ENCODE results near the gene BHLHE40. TPM values are rescaled to one million over a fixed set of nuclear protein-coding genes. Genes with fewer than 3 reads are reported as not detected.

Gene BHLHE40
- total RNA-seq, 1 donor from 2014 or later: 52.2 TPM

DNA sequence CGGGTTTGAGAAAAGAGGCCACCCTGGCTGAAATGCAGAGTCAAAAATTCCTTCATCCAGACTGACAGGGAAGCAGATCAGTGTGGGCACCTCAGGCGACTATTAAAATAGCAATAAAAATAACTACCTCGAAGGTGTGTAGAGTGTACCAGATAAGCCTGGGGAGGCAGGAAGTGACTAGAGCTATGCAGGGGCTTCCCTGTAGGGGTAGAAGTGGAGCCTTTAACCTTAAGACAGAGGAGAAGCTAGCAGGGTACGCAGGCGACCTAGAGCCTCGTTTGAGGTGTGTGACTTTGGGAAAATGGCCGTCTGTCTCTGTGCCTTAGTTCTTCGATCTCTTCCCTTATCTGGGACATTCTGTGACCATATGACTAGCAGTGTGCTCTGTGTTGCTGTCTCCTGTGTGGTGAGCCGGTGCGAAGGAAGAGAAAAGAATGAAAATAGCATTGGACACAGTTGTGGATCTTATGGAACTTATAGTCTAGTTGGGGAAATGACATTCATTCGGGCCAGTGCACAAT, 17.6 kb downstream of the BHLHE40 start:
- TF ChIP-seq, protein P1, sequence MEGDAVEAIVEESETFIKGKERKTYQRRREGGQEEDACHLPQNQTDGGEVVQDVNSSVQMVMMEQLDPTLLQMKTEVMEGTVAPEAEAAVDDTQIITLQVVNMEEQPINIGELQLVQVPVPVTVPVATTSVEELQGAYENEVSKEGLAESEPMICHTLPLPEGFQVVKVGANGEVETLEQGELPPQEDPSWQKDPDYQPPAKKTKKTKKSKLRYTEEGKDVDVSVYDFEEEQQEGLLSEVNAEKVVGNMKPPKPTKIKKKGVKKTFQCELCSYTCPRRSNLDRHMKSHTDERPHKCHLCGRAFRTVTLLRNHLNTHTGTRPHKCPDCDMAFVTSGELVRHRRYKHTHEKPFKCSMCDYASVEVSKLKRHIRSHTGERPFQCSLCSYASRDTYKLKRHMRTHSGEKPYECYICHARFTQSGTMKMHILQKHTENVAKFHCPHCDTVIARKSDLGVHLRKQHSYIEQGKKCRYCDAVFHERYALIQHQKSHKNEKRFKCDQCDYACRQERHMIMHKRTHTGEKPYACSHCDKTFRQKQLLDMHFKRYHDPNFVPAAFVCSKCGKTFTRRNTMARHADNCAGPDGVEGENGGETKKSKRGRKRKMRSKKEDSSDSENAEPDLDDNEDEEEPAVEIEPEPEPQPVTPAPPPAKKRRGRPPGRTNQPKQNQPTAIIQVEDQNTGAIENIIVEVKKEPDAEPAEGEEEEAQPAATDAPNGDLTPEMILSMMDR (IDR thresholded peaks at IDR 0.05): no peak
- Histone ChIP-seq H3K4me1 (peaks cover 2 to 14% of the 10 kb centered on the region in 2 donors), H3K9me3 (no peaks in the 10 kb centered on the region), H3K4me3 (no peak overlapping the region), H3K27me3 (no peaks in the 10 kb centered on the region), H3K27ac (no peak overlapping the region), H3K36me3 (no peaks in the 10 kb centered on the region)
- DNase-seq (ENCODE audit: low spot score in 2 of 2): no peak
- intact Hi-C loops (cut with DNase I): no loop called here

DNA sequence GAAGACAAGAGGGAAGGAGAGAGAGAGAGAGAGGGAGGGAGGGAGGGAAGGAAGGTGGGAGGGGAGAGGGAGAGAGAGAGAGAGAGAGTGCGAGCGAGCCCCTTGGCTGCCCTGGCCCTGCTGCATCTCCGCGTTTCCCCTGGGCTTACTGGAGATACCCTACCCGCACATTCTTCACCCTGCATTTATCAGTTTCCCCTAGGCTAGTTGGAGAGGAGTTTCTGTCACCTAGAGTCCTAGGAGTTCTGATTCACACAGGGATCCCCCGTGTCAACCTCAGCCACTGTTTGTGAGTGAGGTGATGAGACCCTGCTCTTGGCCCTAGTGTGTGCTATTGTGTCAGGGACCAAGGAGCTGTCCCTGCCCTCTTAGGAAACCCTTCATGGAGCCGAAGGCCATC, 18.7 kb downstream of the BHLHE40 start:
- H3K9me3 ChIP-seq: no peaks in the 10 kb centered on the region
- intact Hi-C loops (cut with DNase I): no loop called here
- peak in 1 of 2 donors; percentile 34 for DNase-seq (ENCODE audit: low spot score in 2 of 2)

DNA sequence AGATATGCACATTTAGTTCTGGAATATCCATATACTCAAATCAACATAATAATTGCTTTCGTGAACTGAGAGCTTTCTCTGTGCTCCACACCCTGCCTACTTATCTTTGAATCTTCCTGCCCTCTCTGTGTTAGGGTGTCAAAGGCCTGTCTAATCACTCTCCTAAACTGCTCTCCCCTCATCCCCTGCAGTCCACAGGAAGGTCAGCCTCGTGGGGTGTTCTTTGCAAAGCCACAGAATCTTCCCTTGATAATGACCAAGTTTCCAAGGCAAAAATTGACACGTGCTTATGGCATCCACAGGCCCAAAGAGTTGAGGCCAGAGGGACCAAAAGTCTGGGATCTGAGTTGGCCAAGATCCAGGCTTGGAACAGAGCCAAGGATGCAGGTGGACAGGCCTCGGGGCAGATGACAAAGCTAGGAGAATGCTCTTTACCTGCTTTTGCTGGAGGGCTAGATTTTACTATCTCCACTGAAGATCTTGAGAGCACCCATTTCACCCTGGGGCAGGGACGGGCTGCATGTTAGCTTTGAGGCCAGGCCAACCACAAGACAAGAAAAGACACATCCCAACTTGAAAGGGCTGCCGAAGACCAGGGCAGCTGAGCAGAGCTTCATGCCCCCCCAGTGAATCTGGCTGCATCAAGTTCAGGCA, 20.4 kb downstream of the BHLHE40 start:
- intact Hi-C loops (cut with DNase I): no loop called here
- Histone ChIP-seq H3K4me1 (peaks cover 2 to 11% of the 10 kb centered on the region in 2 donors), H3K36me3 (no peaks in the 10 kb centered on the region), H3K9me3 (no peaks in the 10 kb centered on the region), H3K27ac (no peak overlapping the region), H3K4me3 (no peak overlapping the region), H3K27me3 (no peaks in the 10 kb centered on the region)
- no peak for DNase-seq (ENCODE audit: low spot score in 2 of 2)
- TF ChIP-seq, protein P1 (IDR thresholded peaks at IDR 0.05): no peak

More for the DNA sequence above, 18.7 kb downstream of the BHLHE40 start:
- Histone ChIP-seq H3K36me3 (no peaks in the 10 kb centered on the region), H3K27me3 (no peaks in the 10 kb centered on the region), H3K4me3 (no peak overlapping the region), H3K27ac (no peak overlapping the region), H3K4me1 (peaks cover 2 to 14% of the 10 kb centered on the region in 2 donors)
- TF ChIP-seq, protein P1 (IDR thresholded peaks at IDR 0.05): no peak

DNA sequence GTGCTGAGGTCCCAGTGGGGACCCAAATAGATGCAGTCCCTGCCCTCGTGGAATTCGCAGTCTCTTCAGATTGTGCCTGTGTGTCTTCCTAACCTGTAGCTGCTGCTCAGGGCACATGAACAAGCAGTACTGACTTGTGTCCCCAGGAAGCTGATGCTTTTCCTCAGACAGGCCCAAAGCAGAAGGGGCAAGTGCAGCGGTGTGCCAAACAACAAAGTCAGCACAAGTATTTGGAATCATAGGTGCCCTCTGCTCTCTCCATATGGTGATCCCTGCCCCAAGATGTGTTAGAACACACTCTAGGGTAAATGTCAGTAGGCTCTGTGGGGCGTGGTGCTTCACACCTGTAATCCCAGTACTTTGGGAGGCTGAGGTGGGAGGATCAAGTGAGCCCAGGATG, 21.9 kb downstream of the BHLHE40 start:
- H3K9me3 ChIP-seq: no peaks in the 10 kb centered on the region
- H3K4me1 ChIP-seq: no peaks in the 10 kb centered on the region
- intact Hi-C loops (cut with DNase I): no loop called here
- H3K36me3 ChIP-seq: no peaks in the 10 kb centered on the region
- no peak overlapping the region for H3K27ac ChIP-seq
- no peak overlapping the region for H3K4me3 ChIP-seq
- TF ChIP-seq, protein P1 (IDR thresholded peaks at IDR 0.05): no peak
- no peaks in the 10 kb centered on the region for H3K27me3 ChIP-seq
- no peak for DNase-seq (ENCODE audit: low spot score in 2 of 2)

DNA sequence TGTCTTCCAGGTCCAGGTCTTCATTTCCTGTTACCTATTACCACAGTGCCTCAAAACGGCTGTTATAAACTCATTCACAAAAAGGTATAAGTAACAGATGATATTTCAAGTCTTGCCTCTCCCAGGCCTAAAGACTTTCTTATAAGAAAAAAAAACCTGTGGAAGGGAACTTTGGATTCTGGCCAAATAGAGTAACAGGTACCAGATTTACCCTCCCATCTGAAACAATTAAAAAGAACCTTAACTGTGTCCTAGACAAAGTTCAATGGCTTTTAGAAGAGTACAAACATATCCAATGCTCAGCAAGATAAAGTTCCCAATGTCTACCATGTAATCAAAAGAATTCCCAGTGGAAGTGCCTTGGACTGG, 22.6 kb downstream of the BHLHE40 start:
- TF ChIP-seq, protein P1 (IDR thresholded peaks at IDR 0.05): no peak
- Histone ChIP-seq H3K4me3 (no peak overlapping the region), H3K9me3 (no peaks in the 10 kb centered on the region), H3K36me3 (no peaks in the 10 kb centered on the region), H3K27me3 (no peaks in the 10 kb centered on the region), H3K4me1 (no peaks in the 10 kb centered on the region), H3K27ac (no peak overlapping the region)
- intact Hi-C loops (cut with DNase I): no loop called here
- DNase-seq (ENCODE audit: low spot score in 2 of 2): no peak
